Testis (tissue), 3 donors: ENCODE measurements around the gene ISL1. TPM values are rescaled to one million over a fixed set of nuclear protein-coding genes. Genes with fewer than 3 reads are reported as not detected.

ENCODE experiments used
- DNase-seq: peaks from one replicate; pipeline ENCODE4 v3.0.0-alpha.2; 2019
- H3K27ac ChIP-seq, 2 donors: fragments of 200-600 bp; sonication (generic); one replicate each; pipeline ENCODE4 v1.5.1; 2019
- H3K27me3 ChIP-seq: fragments of 200-600 bp; sonication (generic); one replicate; pipeline ENCODE4 v1.5.1; 2019
- H3K36me3 ChIP-seq: fragments of 200-600 bp; sonication (generic); one replicate; pipeline ENCODE4 v1.5.1; 2017; ENCODE audit warnings: low read depth; ENCODE audit errors: missing control alignments
- H3K4me1 ChIP-seq: fragments of 200-600 bp; sonication (generic); one replicate; pipeline ENCODE4 v1.5.1; 2019
- H3K4me3 ChIP-seq, 2 donors: fragments of 200-600 bp; sonication (generic); one replicate each; pipeline ENCODE4 v1.5.1; 2017 to 2019
- H3K9me3 ChIP-seq: fragments of 200-600 bp; sonication (generic); one replicate; pipeline ENCODE4 v1.5.1; 2017
- POLR2A ChIP-seq: fragments of 450-650 bp; IDR thresholded peaks from one replicate; pipeline ENCODE4 v1.6.1; 2017; ENCODE audit warnings: antibody characterized with exemption, mild to moderate bottlenecking, moderate library complexity
- WGBS, 2 donors: methylation state at CpG; one replicate each; pipeline ENCODE4 v1.1.5; 2018; 5-methylcytosine and 5-hydroxymethylcytosine counted together
- intact Hi-C: fragments of 100-400 bp; cut with DNase I; formaldehyde crosslinking; loops from one replicate; pipeline ENCODE4 v1.15.1; 2023; ENCODE audit warnings: low total_unique reads
- polyA plus RNA-seq: library from polyadenylated mRNA; stranded (reverse); fragments of 350-450 nt; fragmentation: Illumina TruSeq; extraction: RNeasy Lipid Tissue Mini Kit (QIAGEN cat#74804); gene quantifications from one replicate; pipeline ENCODE4 v1.2.3, GENCODE V29; 2014; ENCODE audit warnings: low read depth, low replicate concordance; ENCODE audit not compliant: insufficient read depth
- total RNA-seq, 2 donors: library from RNA; depleted of rRNA; stranded (reverse); fragments of >200 nt; gene quantifications; one replicate each; pipeline ENCODE4 v1.2.3, GENCODE V29; 2016
- TF ChIP-seq, protein P1 (sequence below), 3 experiments: fragments of 450-650 bp in 2 of 3; fragments of 200-600 bp in 1 of 3; sonication (generic) in 1 of 3; IDR thresholded peaks; one replicate each; pipeline ENCODE4 v1.5.1; 2016 to 2019; ENCODE audit warnings: antibody characterized with exemption in 3 of 3, mild to moderate bottlenecking in 2 of 3, moderate library complexity in 1 of 3

ISL1 gene
- total and polyA plus RNA-seq, 3 donors from 2014 or later = 2.4 to 5.4 (median 4.5) TPM

DNA sequence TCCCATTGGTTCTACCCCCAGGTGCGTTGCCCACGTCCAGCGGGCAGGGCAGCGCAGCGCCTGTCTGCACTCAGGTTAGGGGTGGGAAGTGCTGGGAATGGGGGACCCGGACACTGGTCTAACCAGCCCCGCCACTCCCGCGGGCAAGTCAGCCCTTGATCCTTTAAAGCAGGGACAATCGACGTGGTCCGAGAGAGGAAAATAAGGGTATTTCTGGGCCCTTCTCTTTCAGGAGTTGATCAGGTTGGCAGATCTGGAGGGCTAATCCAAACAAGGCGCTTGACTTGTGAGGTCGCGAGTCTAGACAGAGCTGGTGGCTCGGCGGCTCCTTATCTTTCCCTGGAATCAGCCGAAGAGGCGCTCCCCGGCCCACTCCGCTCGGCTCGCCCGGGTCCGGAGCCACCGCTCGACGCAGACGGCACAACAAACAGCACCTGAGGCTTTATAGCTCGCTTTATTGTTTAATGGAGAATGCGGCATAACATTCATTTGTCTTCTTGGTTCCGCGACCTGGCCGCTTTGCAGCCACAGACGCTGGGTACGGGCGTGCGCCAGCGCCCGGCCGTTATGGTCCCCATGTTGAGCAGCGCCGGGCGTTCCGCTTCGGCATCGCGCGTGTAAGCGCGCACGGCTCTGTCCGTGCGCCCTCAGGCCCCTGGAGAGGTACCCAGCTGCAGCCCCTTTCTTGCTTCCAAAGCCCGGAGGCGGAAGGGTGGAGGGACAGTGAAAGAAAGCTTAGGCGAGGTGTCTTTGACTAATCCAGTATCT lies 15.8 kb downstream of the ISL1 start:
- WGBS, 2 donors = 1 to 2% methylated on average over 28 to 57 of the region's 57 CpGs
- Histone ChIP-seq H3K9me3 (no peaks in the 10 kb centered on the region), H3K36me3 (no peaks in the 10 kb centered on the region), H3K27me3 (no peaks in the 10 kb centered on the region), H3K4me1 (no peaks in the 10 kb centered on the region), H3K27ac (no peak overlapping the region), H3K4me3 (peak overlapping the region in 1 of 2 donors; percentile 29)
- no peak for DNase-seq
- intact Hi-C loops = no loop called here
- TF ChIP-seq, protein P1, sequence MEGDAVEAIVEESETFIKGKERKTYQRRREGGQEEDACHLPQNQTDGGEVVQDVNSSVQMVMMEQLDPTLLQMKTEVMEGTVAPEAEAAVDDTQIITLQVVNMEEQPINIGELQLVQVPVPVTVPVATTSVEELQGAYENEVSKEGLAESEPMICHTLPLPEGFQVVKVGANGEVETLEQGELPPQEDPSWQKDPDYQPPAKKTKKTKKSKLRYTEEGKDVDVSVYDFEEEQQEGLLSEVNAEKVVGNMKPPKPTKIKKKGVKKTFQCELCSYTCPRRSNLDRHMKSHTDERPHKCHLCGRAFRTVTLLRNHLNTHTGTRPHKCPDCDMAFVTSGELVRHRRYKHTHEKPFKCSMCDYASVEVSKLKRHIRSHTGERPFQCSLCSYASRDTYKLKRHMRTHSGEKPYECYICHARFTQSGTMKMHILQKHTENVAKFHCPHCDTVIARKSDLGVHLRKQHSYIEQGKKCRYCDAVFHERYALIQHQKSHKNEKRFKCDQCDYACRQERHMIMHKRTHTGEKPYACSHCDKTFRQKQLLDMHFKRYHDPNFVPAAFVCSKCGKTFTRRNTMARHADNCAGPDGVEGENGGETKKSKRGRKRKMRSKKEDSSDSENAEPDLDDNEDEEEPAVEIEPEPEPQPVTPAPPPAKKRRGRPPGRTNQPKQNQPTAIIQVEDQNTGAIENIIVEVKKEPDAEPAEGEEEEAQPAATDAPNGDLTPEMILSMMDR (IDR thresholded peaks at IDR 0.05) = no peak

DNA sequence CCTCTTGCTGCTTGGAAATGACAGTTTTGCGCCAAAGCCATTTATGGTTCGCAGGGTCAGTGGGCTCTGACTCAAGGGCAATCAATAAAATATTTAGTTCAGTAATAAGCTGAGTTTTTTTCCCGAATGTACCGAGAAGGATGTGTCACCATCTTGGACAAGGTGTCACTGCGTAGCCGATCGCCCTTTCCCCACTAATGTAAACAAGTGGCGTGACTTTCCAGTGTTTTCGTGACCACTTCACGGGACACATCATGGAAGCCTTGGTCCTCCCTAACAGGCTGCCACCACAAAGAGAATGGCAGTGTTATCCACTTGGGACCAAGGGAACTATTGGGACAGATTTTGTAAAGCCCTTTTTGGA lies 16.4 kb downstream of the ISL1 start:
- Histone ChIP-seq H3K27me3 (no peaks in the 10 kb centered on the region), H3K27ac (no peak overlapping the region), H3K4me3 (peak overlapping the region in 1 of 2 donors; percentile 29), H3K4me1 (no peaks in the 10 kb centered on the region), H3K36me3 (no peaks in the 10 kb centered on the region), H3K9me3 (no peaks in the 10 kb centered on the region)
- WGBS, 2 donors = 4 to 5% methylated on average over 9 to 10 of the region's 10 CpGs
- no peak for DNase-seq
- TF ChIP-seq, protein P1 (IDR thresholded peaks at IDR 0.05) = no peak
- no peak for TF ChIP-seq POLR2A
- intact Hi-C loops = no loop called here

DNA sequence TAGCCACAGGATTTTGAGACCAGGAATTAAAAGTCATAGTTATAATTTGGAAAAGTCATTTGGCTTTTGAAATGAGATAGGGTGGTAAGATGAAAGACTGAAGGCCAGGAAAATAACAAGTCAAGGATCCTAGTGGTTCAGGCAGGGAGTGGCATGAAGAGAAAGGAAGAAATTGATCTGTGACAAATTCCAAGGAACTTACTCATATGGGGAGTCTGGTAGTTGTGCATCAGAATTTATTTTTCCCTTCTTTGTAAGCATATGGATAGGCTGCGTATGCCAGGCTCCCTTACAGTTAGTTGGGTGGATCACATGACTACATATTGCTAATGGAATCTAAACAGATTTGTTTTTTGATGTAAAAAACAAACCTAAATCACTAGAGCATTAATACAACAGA lies 21.0 kb downstream of the ISL1 start:
- H3K36me3 ChIP-seq = no peaks in the 10 kb centered on the region
- H3K4me1 ChIP-seq = no peaks in the 10 kb centered on the region
- no peak overlapping the region for H3K4me3 ChIP-seq
- no peak for TF ChIP-seq POLR2A
- TF ChIP-seq, protein P1 (IDR thresholded peaks at IDR 0.05) = no peak
- 91 to 100% methylated on average over 1 of the region's 1 CpG for WGBS, 2 donors
- no peak overlapping the region for H3K27ac ChIP-seq
- intact Hi-C loops = no loop called here
- H3K27me3 ChIP-seq = no peaks in the 10 kb centered on the region
- DNase-seq = no peak
- H3K9me3 ChIP-seq = no peaks in the 10 kb centered on the region

DNA sequence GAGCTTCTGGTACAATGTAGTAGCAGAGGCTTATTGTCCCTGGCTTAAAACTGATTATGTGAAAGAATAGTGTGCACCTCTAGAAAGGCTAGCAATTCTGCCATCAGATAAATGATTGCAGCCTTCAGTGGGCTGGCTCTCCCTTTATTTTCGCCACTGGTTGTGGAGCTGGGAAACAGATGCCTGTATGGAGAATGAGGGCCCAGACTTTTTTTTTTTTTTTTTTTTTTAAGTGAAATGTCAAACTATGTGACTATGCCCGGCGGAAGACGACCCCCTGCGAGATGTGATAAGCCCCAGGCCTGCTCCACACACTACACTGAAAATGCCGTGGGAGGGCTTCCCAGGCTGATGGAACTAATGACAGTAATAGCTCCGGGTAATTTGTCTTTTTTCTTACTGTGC lies 28.7 kb downstream of the ISL1 start:
- no peaks in the 10 kb centered on the region for H3K9me3 ChIP-seq
- no peak overlapping the region for H3K4me3 ChIP-seq
- no peak for DNase-seq
- H3K27me3 ChIP-seq = no peaks in the 10 kb centered on the region
- intact Hi-C loops = no loop called here
- no peak overlapping the region for H3K27ac ChIP-seq
- no peaks in the 10 kb centered on the region for H3K36me3 ChIP-seq
- H3K4me1 ChIP-seq = no peaks in the 10 kb centered on the region
- TF ChIP-seq, protein P1 (IDR thresholded peaks at IDR 0.05) = no peak
- no peak for TF ChIP-seq POLR2A
- WGBS, 2 donors = 51 to 52% methylated on average over 7 of the region's 7 CpGs

DNA sequence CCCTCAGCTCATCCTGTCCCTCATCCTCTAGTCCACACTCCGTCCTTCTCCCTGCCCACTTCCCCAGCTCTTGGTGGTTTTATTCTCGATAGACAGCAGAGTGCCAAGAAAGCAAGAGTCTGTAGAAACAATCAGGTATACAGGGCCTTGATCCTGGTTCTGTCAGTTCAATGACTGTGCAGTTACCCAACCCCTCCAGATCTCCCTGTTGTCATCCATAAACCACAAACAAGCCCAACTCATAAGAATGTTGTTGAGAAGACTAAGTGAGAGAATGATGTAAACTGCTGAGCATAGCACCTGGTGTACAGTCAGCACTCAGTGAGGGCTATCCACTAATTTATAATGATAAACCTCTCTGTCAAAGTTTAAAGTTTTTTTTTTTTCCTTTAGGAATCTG lies 31.3 kb downstream of the ISL1 start:
- WGBS, 2 donors = 63 to 81% methylated on average over 2 of the region's 2 CpGs
- H3K36me3 ChIP-seq = no peaks in the 10 kb centered on the region

More for the DNA sequence above, 31.3 kb downstream of the ISL1 start:
- no peak for DNase-seq
- TF ChIP-seq POLR2A = no peak
- TF ChIP-seq, protein P1 (IDR thresholded peaks at IDR 0.05) = no peak
- H3K9me3 ChIP-seq = no peaks in the 10 kb centered on the region
- H3K27ac ChIP-seq = no peak overlapping the region
- no peaks in the 10 kb centered on the region for H3K4me1 ChIP-seq
- intact Hi-C loops = no loop called here
- no peak overlapping the region for H3K4me3 ChIP-seq
- H3K27me3 ChIP-seq = no peaks in the 10 kb centered on the region
